Activated B cell treated with CpG ODN at 0.5 μM for 24 hours (primary cell): ENCODE measurements around the gene HOXD12. TPM values are rescaled to one million over a fixed set of nuclear protein-coding genes. Genes with fewer than 3 reads are reported as not detected.

Source experiments
- ATAC-seq: fragments of 200-7000 bp; cut with Tn5 transposase; one replicate; pipeline ENCODE4 v1.10.0; 2021; ENCODE audit warnings: low read depth, mild to moderate bottlenecking, moderate library complexity
- CTCF ChIA-PET: fragments of 350-600 bp; sonication (Branson Sonifier 250); formaldehyde crosslinking; loops from one replicate; lab custom pipeline; 2021; ENCODE audit warnings: antibody characterized with exemption; lab: Charles Lee
- POLR2A ChIA-PET: fragments of 350-600 bp; sonication (Branson Sonifier 250); formaldehyde crosslinking; loops from one replicate; lab custom pipeline; 2021; ENCODE audit warnings: antibody characterized with exemption; lab: Charles Lee
- DNase-seq: peaks from one replicate; pipeline ENCODE4 v3.0.0; 2022
- H3K27ac Mint-ChIP-seq: one replicate; pipeline ENCODE4 v1.8.0; 2020; ENCODE audit warnings: mixed read lengths
- H3K27me3 Mint-ChIP-seq: one replicate; pipeline ENCODE4 v1.8.0; 2021; ENCODE audit warnings: mixed read lengths
- H3K36me3 Mint-ChIP-seq: one replicate; pipeline ENCODE4 v1.8.0; 2021; ENCODE audit warnings: low read depth, mixed read lengths
- H3K4me1 Mint-ChIP-seq: one replicate; pipeline ENCODE4 v1.8.0; 2021; ENCODE audit warnings: mixed read lengths
- H3K4me3 Mint-ChIP-seq: one replicate; pipeline ENCODE4 v1.8.0; 2020; ENCODE audit warnings: mild to moderate bottlenecking, mixed read lengths
- H3K9me3 Mint-ChIP-seq: one replicate; pipeline ENCODE4 v1.8.0; 2020; ENCODE audit warnings: mixed read lengths
- intact Hi-C: fragments of 100-400 bp; cut with micrococcal nuclease; formaldehyde crosslinking; loops from one replicate; pipeline ENCODE4 v1.15.1; 2024
- total RNA-seq: library from RNA; stranded (reverse); gene quantifications from 2 replicates; pipeline ENCODE4 v1.2.3, GENCODE V29; 2022
- TF ChIP-seq, protein P1 (sequence below): fragments of 200-600 bp; IDR thresholded peaks from one replicate; pipeline ENCODE4 v1.8.0; 2022; ENCODE audit warnings: antibody characterized with exemption, mild to moderate bottlenecking

The HOXD12 gene
- total RNA-seq, 1 donor from 2014 or later: not detected

DNA sequence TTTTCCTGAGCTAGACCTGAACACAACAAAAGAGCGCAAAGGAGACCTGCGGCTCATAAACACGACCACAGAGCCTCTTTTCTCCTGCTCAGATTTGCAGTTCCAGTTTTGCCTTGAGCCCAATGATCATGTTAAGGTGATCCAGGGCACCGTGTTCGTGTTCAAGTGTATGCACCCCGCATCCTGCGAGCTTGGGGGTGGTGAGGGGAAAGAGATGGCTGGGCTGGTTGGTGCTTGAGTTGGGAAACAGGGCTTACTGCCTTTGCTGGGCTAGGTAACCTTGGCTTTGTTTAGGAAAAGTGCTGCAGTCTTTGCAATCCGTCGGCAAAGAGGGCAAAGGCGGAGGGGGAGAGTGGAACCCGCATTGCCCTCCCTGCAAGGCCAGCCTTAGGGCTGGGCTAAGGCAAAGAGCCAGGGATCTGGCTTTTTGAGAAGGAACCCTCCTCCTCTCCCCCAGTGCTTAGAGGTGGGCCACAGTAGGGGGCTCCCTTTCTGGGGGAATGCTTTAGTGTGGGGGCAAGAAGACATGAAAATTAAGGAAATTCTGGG, 18.3 kb downstream of the HOXD12 start:
- Mint-ChIP-seq H3K4me3 (no peak overlapping the region), H3K4me1 (peaks cover 5% of the 10 kb centered on the region), H3K36me3 (no peaks in the 10 kb centered on the region), H3K9me3 (no peaks in the 10 kb centered on the region), H3K27ac (no peak overlapping the region), H3K27me3 (peaks cover 64% of the 10 kb centered on the region)
- TF ChIP-seq, protein P1, sequence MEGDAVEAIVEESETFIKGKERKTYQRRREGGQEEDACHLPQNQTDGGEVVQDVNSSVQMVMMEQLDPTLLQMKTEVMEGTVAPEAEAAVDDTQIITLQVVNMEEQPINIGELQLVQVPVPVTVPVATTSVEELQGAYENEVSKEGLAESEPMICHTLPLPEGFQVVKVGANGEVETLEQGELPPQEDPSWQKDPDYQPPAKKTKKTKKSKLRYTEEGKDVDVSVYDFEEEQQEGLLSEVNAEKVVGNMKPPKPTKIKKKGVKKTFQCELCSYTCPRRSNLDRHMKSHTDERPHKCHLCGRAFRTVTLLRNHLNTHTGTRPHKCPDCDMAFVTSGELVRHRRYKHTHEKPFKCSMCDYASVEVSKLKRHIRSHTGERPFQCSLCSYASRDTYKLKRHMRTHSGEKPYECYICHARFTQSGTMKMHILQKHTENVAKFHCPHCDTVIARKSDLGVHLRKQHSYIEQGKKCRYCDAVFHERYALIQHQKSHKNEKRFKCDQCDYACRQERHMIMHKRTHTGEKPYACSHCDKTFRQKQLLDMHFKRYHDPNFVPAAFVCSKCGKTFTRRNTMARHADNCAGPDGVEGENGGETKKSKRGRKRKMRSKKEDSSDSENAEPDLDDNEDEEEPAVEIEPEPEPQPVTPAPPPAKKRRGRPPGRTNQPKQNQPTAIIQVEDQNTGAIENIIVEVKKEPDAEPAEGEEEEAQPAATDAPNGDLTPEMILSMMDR: no peak
- ATAC-seq (no peak), DNase-seq (no peak)
- CTCF ChIA-PET: interaction anchor here (0.6 kb wide), 1 partner anchor 9 kb away, joined by 3 read pairs; no protein-coding TSS in a partner anchor
- POLR2A ChIA-PET: interaction anchor here (0.6 kb wide), 1 partner anchor 1159 kb away, joined by 8 read pairs; no protein-coding TSS in a partner anchor
- intact Hi-C loops: no loop called here

DNA sequence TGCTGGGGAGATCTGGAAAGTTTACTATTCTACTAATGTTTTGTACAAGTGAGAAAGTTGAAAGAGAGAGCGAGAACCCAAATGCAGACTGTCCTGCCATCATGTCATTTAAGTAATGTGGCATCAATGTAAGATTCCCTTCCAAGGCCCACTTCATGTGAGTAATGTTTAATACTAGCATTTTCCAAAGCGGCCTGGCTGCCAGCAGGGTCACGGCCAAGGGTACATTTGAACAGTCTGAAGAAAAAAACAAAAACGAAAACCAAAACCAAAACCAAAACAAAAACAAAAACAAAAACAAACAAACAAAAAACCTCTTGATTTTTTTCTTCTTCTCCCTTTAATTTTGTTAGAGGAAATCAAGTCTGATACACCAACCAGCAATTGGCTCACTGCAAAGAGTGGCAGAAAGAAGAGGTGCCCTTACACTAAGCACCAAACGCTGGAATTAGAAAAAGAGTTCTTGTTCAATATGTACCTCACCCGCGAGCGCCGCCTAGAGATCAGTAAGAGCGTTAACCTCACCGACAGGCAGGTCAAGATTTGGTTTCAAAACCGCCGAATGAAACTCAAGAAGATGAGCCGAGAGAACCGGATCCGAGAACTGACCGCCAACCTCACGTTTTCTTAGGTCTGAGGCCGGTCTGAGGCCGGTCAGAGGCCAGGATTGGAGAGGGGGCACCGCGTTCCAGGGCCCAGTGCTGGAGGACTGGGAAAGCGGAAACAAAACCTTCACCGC, 19.2 kb downstream of the HOXD12 start:
- H3K27ac Mint-ChIP-seq: no peak overlapping the region
- TF ChIP-seq, protein P1: no peak
- intact Hi-C loops: no loop called here
- no peak overlapping the region for H3K4me3 Mint-ChIP-seq
- CTCF ChIA-PET: interaction anchor here (0.6 kb wide), 1 partner anchor 8 kb away, joined by 3 read pairs; no protein-coding TSS in a partner anchor
- ATAC-seq (no peak), DNase-seq (no peak)
- H3K9me3 Mint-ChIP-seq: no peaks in the 10 kb centered on the region
- POLR2A ChIA-PET: no interaction called here
- H3K4me1 Mint-ChIP-seq: peaks cover 8% of the 10 kb centered on the region
- peaks cover 61% of the 10 kb centered on the region for H3K27me3 Mint-ChIP-seq
- no peaks in the 10 kb centered on the region for H3K36me3 Mint-ChIP-seq

DNA sequence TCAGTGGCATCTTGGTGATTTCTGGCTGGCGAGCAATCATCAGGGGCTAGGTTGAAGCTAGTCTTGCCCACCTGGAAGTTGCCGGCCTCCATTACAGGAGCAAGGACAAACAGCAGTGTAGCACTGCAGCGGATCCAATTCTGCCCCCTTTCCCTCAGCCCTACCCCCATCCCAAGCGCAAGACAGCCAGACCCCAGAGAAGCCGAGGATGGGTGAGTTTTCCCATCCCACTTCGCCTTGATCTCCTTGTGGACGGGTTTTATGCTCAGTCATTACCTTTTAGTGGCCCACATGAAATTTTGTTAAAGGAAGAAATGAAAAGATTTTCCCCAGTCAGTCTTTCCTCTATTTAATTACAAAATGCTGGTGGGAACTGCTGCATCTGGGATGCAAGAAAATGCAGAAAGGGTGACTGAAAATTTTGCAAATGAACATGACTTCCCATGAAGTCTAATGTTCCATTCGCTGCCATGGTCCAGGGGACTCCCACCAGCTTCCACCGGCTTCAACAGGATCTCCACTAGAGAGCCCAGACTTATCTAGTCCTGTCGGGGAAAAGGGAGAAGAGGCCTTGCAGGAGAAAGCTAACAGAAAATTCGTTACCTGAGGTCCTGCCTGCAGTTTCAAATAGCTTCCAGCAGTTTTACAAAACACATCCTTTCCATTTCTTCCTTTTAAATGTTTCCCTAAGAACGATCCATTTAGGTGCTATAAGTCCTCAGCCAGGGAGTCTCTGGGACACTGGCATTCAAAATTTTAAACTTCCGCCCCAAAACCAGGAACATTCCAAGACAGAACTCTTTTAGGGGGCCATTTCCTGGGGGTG, 21.0 kb downstream of the HOXD12 start:
- TF ChIP-seq, protein P1: no peak
- DNase-seq (no peak), ATAC-seq (no peak)
- H3K4me1 Mint-ChIP-seq: peaks cover 10% of the 10 kb centered on the region
- no peaks in the 10 kb centered on the region for H3K9me3 Mint-ChIP-seq
- POLR2A ChIA-PET: no interaction called here
- CTCF ChIA-PET: no interaction called here
- intact Hi-C loops: no loop called here
- H3K36me3 Mint-ChIP-seq: no peaks in the 10 kb centered on the region
- H3K4me3 Mint-ChIP-seq: no peak overlapping the region
- no peak overlapping the region for H3K27ac Mint-ChIP-seq
- peaks cover 67% of the 10 kb centered on the region for H3K27me3 Mint-ChIP-seq

DNA sequence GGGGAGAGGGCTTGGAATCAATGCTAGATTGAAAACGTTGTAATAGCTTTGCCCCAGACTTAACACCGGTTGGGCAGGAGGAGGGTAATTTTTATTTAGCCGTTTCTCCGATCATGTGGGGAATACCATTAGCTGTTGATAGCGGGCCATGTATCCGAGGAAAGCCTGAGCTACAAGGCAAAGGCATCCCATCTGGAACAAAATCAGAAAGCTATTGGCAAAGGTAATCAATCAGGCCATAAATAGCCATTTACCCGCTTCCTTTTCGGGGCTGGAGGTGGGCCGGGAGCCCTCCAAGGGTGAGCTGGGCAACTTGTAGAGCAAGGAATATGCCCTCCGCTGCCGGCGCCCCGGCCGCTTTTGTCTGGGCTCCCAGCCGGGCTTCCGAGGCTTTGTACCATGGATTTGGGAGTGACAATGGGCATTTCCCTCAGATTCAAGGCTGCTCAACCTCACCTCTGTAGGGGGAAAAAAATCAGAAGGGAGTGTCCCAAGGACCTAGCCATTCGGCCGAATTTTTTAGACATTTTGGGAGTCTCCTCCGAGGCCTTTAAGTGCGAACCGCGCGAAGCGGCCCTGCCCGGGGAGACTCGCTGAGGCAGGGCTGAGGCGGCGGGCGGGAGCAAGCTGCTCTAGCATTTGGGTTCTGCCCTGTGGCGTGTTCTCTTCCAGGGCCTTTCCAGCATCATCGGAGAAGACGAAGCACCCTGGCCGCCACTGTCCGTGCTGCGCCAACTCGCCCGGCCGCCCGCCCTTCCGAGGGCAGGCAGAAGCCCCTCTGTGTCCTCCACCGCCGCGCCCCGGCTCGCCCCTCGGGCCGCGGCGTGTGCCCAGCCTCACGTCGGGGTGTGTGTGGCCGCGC, 21.8 kb downstream of the HOXD12 start:
- ChIA-PET POLR2A (no interaction called here), CTCF (interaction anchor here (0.7 to 1.2 kb wide), 2 partner anchors 428 to 433 kb away, joined by 3 read pairs; no protein-coding TSS in a partner anchor)
- Mint-ChIP-seq H3K4me3 (no peak overlapping the region), H3K9me3 (no peaks in the 10 kb centered on the region), H3K27me3 (peaks cover 67% of the 10 kb centered on the region), H3K36me3 (no peaks in the 10 kb centered on the region), H3K4me1 (peaks cover 10% of the 10 kb centered on the region), H3K27ac (no peak overlapping the region)
- intact Hi-C loops: no loop called here
- no peak for ATAC-seq
- TF ChIP-seq, protein P1: no peak
- no peak for DNase-seq
